Vagina (tissue), 2 donors: ENCODE results near the gene LMBR1.

Experiments
- CTCF ChIP-seq, 3 experiments: fragments of 450-650 bp in 2 of 3; fragments of 200-600 bp in 1 of 3; sonication (generic) in 1 of 3; IDR thresholded peaks; one replicate each; pipeline ENCODE4 v1.5.1; 2017 to 2019; ENCODE audit warnings: antibody characterized with exemption in 3 of 3, mild to moderate bottlenecking in 2 of 3, moderate library complexity in 2 of 3
- POLR2A ChIP-seq, 2 donors: fragments of 450-650 bp; IDR thresholded peaks; one replicate each; pipeline ENCODE4 v1.6.1; 2017; ENCODE audit warnings: antibody characterized with exemption in 2 of 2, mild to moderate bottlenecking in 2 of 2, moderate library complexity in 2 of 2

GRCh38 chr7:156906200-156906649, 13.2 kb upstream of the LMBR1 start:
- no peak for TF ChIP-seq CTCF (IDR thresholded peaks at IDR 0.05)
- no peak for TF ChIP-seq POLR2A (IDR thresholded peaks at IDR 0.05)
